Activated CD8-positive, alpha-beta T cell treated with anti-CD3 and anti-CD28 coated beads for 36 hours (primary cell): Measurements from ENCODE around the gene DPM3. TPM values are rescaled to one million over a fixed set of nuclear protein-coding genes. Genes with fewer than 3 reads are reported as not detected.

Source experiments
- ATAC-seq: fragments of 200-7000 bp; cut with Tn5 transposase; one replicate; pipeline ENCODE4 v1.10.0; 2021; ENCODE audit warnings: mild to moderate bottlenecking, moderate library complexity
- CTCF ChIA-PET: fragments of 350-600 bp; sonication (Branson Sonifier 250); formaldehyde crosslinking; loops from one replicate; lab custom pipeline; 2021; ENCODE audit warnings: antibody characterized with exemption; lab: Charles Lee
- POLR2A ChIA-PET: fragments of 350-600 bp; sonication (Branson Sonifier 250); formaldehyde crosslinking; loops from one replicate; lab custom pipeline; 2021; ENCODE audit warnings: antibody characterized with exemption; lab: Charles Lee
- DNase-seq: peaks from one replicate; pipeline ENCODE4 v3.0.0-alpha.2; 2020
- H3K27ac Mint-ChIP-seq: one replicate; pipeline ENCODE4 v1.8.0; 2021; ENCODE audit warnings: mild to moderate bottlenecking, mixed read lengths
- H3K27me3 Mint-ChIP-seq: one replicate; pipeline ENCODE4 v1.8.0; 2021; ENCODE audit warnings: mixed read lengths
- H3K36me3 Mint-ChIP-seq: one replicate; pipeline ENCODE4 v1.8.0; 2021; ENCODE audit warnings: low read depth, mixed read lengths
- H3K4me1 Mint-ChIP-seq: one replicate; pipeline ENCODE4 v1.8.0; 2021; ENCODE audit warnings: low read depth, mixed read lengths
- H3K4me3 Mint-ChIP-seq: one replicate; pipeline ENCODE4 v1.8.0; 2021; ENCODE audit warnings: mild to moderate bottlenecking, moderate library complexity, mixed read lengths
- H3K9me3 Mint-ChIP-seq: one replicate; pipeline ENCODE4 v1.8.0; 2021; ENCODE audit warnings: mixed read lengths
- intact Hi-C: fragments of 100-400 bp; cut with micrococcal nuclease; formaldehyde crosslinking; loops from one replicate; pipeline ENCODE4 v1.10.0; 2022
- total RNA-seq, 2 experiments: library from RNA; stranded (reverse); gene quantifications; one replicate each; pipeline ENCODE4 v1.2.3, GENCODE V29; 2021
- TF ChIP-seq, protein P1 (sequence below): fragments of 200-600 bp; IDR thresholded peaks from one replicate; pipeline ENCODE4 v1.8.0; 2022; ENCODE audit warnings: antibody characterized with exemption, mild to moderate bottlenecking

The DPM3 gene
- total RNA-seq, 2 experiments from 2014 or later = 37.1 to 38.1 TPM

DNA sequence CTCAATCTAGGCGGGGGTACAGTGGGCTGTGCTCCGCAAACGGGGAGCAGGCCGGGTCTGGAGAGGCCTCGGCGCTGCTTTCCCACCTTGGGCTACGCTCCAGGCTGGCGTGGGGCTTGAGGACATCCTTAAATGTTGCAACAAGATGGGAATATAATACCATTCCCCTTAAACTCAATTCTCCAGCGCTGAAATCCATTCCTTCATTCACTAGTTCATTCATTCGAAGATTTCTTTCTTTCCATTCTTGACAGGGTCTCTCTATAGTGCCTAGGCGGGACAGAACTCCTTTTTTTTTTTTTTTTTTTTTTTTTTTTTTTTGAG, 261 bp upstream of the DPM3 start:
- POLR2A ChIA-PET = interaction anchor here (0.6 to 1.0 kb wide), 2 partner anchors 12 to 45 kb away, joined by 3 read pairs; no protein-coding TSS in a partner anchor
- intact Hi-C loops = no loop called here
- Mint-ChIP-seq H3K27ac (peak overlapping the region; percentile 97), H3K36me3 (peaks cover 32% of the 10 kb centered on the region), H3K4me3 (peak overlapping the region; percentile 99), H3K27me3 (no peaks in the 10 kb centered on the region), H3K9me3 (no peaks in the 10 kb centered on the region), H3K4me1 (peaks cover 27% of the 10 kb centered on the region)
- TF ChIP-seq, protein P1, sequence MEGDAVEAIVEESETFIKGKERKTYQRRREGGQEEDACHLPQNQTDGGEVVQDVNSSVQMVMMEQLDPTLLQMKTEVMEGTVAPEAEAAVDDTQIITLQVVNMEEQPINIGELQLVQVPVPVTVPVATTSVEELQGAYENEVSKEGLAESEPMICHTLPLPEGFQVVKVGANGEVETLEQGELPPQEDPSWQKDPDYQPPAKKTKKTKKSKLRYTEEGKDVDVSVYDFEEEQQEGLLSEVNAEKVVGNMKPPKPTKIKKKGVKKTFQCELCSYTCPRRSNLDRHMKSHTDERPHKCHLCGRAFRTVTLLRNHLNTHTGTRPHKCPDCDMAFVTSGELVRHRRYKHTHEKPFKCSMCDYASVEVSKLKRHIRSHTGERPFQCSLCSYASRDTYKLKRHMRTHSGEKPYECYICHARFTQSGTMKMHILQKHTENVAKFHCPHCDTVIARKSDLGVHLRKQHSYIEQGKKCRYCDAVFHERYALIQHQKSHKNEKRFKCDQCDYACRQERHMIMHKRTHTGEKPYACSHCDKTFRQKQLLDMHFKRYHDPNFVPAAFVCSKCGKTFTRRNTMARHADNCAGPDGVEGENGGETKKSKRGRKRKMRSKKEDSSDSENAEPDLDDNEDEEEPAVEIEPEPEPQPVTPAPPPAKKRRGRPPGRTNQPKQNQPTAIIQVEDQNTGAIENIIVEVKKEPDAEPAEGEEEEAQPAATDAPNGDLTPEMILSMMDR = no peak
- DNase-seq = no peak
- CTCF ChIA-PET = interaction anchor here (9.3 kb wide), 1 partner anchor 34 kb away, joined by 69 read pairs; the partner anchor contains the start of genes KRTCAP2 and TRIM46
- ATAC-seq = no peak

DNA sequence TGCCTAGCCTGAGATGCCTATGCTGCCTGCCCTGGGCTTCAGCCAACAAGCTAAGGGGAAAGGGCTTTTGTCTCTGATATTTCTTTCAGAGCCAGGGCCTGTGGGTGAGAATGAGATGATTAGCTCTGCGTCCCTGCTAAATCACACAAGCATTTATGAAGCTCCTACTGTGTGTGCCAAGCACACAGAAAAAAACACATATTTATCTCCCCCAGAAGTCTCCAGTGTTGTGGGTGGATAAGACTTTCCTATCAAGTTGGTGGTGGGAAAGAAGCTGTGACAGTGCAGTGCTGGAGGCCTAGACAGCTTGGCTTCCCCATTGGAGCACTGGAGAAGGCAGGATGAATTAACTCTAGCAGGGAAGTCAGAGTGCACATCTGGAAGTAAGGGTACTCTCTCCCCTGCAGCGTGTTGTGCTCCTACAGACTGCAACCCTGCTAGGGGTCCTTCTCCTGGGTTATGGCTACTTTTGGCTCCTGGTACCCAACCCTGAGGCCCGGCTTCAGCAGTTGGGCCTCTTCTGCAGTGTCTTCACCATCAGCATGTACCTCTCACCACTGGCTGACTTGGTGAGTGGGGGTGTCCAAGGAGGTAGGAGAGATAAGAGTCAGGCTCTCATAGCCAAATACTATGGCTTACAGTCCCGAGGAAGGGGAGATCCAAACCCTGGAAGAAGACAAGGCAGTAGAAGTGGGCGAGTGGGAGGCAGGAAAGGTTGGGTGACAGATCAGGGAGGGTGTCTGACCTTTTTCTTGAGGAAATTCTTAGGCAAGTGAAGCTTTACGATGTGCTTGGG, 3.0 kb downstream of the DPM3 start:
- ATAC-seq (no peak), DNase-seq (no peak)
- intact Hi-C loops = no loop called here
- POLR2A ChIA-PET = interaction anchor here (1.1 to 1.3 kb wide), 4 partner anchors 29 to 134 kb away, joined by 3 to 4 read pairs (median 3); partner anchors contain the start of gene KRTCAP2
- TF ChIP-seq, protein P1 = no peak
- Mint-ChIP-seq H3K27me3 (no peaks in the 10 kb centered on the region), H3K9me3 (no peaks in the 10 kb centered on the region), H3K4me1 (peaks cover 33% of the 10 kb centered on the region), H3K36me3 (peaks cover 32% of the 10 kb centered on the region), H3K4me3 (peak overlapping the region; percentile 99), H3K27ac (peak overlapping the region; percentile 99)
- CTCF ChIA-PET = interaction anchor here (0.7 to 9.3 kb wide), 11 partner anchors 9 to 76 kb away, joined by 3 to 69 read pairs (median 5); partner anchors contain the start of genes KRTCAP2 and TRIM46

DNA sequence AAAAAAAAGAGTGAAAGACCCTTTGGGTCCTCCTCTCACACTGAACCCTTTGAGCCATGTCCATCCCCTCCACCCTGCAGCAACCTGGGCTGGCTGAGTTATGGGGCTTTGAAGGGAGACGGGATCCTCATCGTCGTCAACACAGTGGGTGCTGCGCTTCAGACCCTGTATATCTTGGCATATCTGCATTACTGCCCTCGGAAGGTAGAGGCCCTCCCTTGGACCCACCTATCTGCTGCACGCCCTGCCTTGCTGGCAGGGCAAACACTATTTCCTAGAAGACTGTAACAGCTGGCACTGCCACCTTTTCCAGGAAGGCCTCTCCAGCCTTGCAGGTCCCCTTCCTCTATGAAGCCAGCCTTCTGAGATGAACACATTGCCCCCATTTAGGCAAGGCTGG, 3.6 kb downstream of the DPM3 start:
- H3K9me3 Mint-ChIP-seq = no peaks in the 10 kb centered on the region
- CTCF ChIA-PET = interaction anchor here (0.9 to 9.3 kb wide), 10 partner anchors 9 to 75 kb away, joined by 3 to 69 read pairs (median 8); partner anchors contain the start of genes KRTCAP2 and TRIM46
- intact Hi-C loops = no loop called here
- peak overlapping the region; percentile 99 for H3K4me3 Mint-ChIP-seq
- H3K27ac Mint-ChIP-seq = peak overlapping the region; percentile 99
- POLR2A ChIA-PET = interaction anchor here (1.2 to 1.3 kb wide), 3 partner anchors 29 to 133 kb away, joined by 3 to 4 read pairs (median 3); partner anchors contain the start of gene KRTCAP2
- ATAC-seq (peak; percentile 11), DNase-seq (peak; percentile 39)
- TF ChIP-seq, protein P1 = no peak
- peaks cover 33% of the 10 kb centered on the region for H3K4me1 Mint-ChIP-seq
- no peaks in the 10 kb centered on the region for H3K27me3 Mint-ChIP-seq
- peaks cover 32% of the 10 kb centered on the region for H3K36me3 Mint-ChIP-seq

DNA sequence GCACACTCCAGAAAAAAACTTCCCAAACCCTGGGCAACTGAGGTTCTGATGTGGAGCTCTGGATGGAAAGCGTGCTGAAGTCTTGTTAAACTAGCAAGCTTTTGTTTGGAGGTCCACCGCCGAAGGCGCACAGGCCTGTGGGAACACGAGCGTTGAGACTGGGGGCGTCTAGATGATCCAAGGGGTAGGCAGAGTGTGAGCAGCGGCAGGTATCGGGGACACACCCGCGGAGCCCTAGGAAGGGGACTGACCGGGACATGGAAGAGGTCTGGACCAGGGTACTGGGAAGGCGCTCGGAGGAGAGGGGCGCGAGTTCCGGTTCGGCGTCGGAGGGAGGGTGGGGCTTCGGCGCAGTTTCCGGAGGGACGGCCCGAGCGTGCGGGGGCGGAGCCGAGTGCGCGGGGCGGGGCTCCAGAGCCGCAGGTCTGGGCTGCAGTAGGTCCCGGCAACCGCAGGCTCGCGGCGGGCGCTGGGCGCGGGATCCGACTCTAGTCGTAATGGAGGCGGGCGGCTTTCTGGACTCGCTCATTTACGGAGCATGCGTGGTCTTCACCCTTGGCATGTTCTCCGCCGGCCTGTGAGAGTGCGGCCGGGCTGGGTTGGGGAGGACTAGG, 4.8 kb downstream of the DPM3 start, which contains the start of gene SLC50A1:
TSS of gene SLC50A1 (plus strand) at position 438 of the 614 bp plus-strand sequence. CDS start at position 498, 60 bp downstream.
- intact Hi-C loops = no loop called here
- ChIA-PET POLR2A (interaction anchor here (0.6 to 1.6 kb wide), 5 partner anchors 9 to 177 kb away, joined by 3 to 6 read pairs (median 3); no protein-coding TSS in a partner anchor), CTCF (interaction anchor here (0.8 to 9.3 kb wide), 7 partner anchors 32 to 375 kb away, joined by 3 to 69 read pairs (median 15); partner anchors contain the start of genes KRTCAP2 and TRIM46)
- no peaks in the 10 kb centered on the region for H3K9me3 Mint-ChIP-seq
- peak within 1 kb of the TSS; percentile 99 for H3K4me3 Mint-ChIP-seq
- H3K36me3 Mint-ChIP-seq = peaks cover 32% of the 10 kb centered on the region
- TF ChIP-seq, protein P1 = no peak
- peak within 1 kb of the TSS; percentile 99 for H3K27ac Mint-ChIP-seq
- peak; percentile 80 for ATAC-seq
- DNase-seq = peak; percentile 96
- H3K4me1 Mint-ChIP-seq = peaks cover 33% of the 10 kb centered on the region
- H3K27me3 Mint-ChIP-seq = no peaks in the 10 kb centered on the region
